A549 treated with AZD9567 at 1 μM for 4 hours (cell line): Measurements from ENCODE around the gene EIF4E2. TPM values are rescaled to one million over a fixed set of nuclear protein-coding genes. Genes with fewer than 3 reads are reported as not detected.

Experiments used
- total RNA-seq: library from RNA; stranded (reverse); fragments of 200-300 nt; extraction: Qiagen RNA extraction; gene quantifications from 5 replicates; pipeline ENCODE4 v1.2.3, GENCODE V29; 2022; ENCODE audit not compliant: insufficient read depth

The EIF4E2 gene
- 85.2 to 288 TPM (median 88.5 TPM) in 5 replicates for total RNA-seq

GRCh38 chr2:232550354-232551249, at the start of gene EIF4E2, which contains the start of gene TIGD1:
TSS of gene EIF4E2 (plus strand) at chr2:232550689. CDS start at chr2:232550725, 36 bp downstream.
TSS of gene TIGD1 (minus strand) at chr2:232550557. CDS start at chr2:232549882, 675 bp downstream.

GRCh38 chr2:232519581-232520438, 30.7 kb upstream of the EIF4E2 start, which contains the start of gene PRSS56:
TSS of gene PRSS56 (plus strand) at chr2:232520388. CDS start at chr2:232520599, 211 bp downstream.

GRCh38 chr2:232525791-232526371, 24.6 kb upstream of the EIF4E2 start, which contains the start of gene CHRND:
TSS of gene CHRND (plus strand) at chr2:232526160. CDS start at chr2:232526216, 56 bp downstream.

GRCh38 chr2:232539298-232540231, 10.9 kb upstream of the EIF4E2 start, which contains the start of gene CHRNG:
TSS of gene CHRNG (plus strand) at chr2:232539692. CDS start at chr2:232539748, 56 bp downstream.

Other genes starting within 250 kb of the EIF4E2 start
- gene ALPP, start 171.9 kb upstream of the EIF4E2 start, total RNA-seq: 3.1 to 5.7 TPM (median 4.2 TPM) in 5 replicates
- 0.22 to 0.31 TPM (median 0.25 TPM) in 4 of 5 replicates, not detected in the other for gene ALPG, start 143.8 kb upstream of the EIF4E2 start, total RNA-seq
- not detected in 5 replicates for gene ALPI, start 94.5 kb upstream of the EIF4E2 start, total RNA-seq
- gene ECEL1, start 62.9 kb upstream of the EIF4E2 start, total RNA-seq: 0.14 to 0.31 TPM (median 0.18 TPM) in 4 of 5 replicates, not detected in the other
- gene PRSS56, start 30.3 kb upstream of the EIF4E2 start, total RNA-seq: 0.09 to 0.14 TPM (median 0.13 TPM) in 3 of 5 replicates, not detected in the others
- not detected in 5 replicates for gene CHRND, start 24.5 kb upstream of the EIF4E2 start, total RNA-seq
- not detected in 5 replicates for gene CHRNG, start 11.0 kb upstream of the EIF4E2 start, total RNA-seq
- 4.1 to 5.0 TPM (median 4.5 TPM) in 5 replicates for gene TIGD1, start 132 bp upstream of the EIF4E2 start, total RNA-seq
- gene EFHD1, start 82.9 kb downstream of the EIF4E2 start, total RNA-seq: 3.0 to 3.8 TPM (median 3.2 TPM) in 5 replicates
- gene GIGYF2, start 146.6 kb downstream of the EIF4E2 start, total RNA-seq: 24.8 to 40.4 TPM (median 28.3 TPM) in 5 replicates
- gene KCNJ13, start 225.9 kb downstream of the EIF4E2 start, total RNA-seq: not detected in 5 replicates